ENCODE results near the gene SCAMP1. TPM values are rescaled to one million over a fixed set of nuclear protein-coding genes. Genes with fewer than 3 reads are reported as not detected.

SCAMP1 gene
- polyA plus RNA-seq, 1 of the 3 experiments (the other 2 are of a cell fraction), result 11.5 TPM

- TF ChIP-seq NFIC (IDR thresholded peaks at IDR 0.05; ENCODE audit: borderline replicate concordance) (no peak), MEF2A (IDR thresholded peaks at IDR 0.05; ENCODE audit: borderline replicate concordance, low read depth) (no peak), JUND (IDR thresholded peaks at IDR 0.05) (no peak), EP300 (IDR thresholded peaks at IDR 0.05; ENCODE audit: borderline replicate concordance in 1 of 2, low read depth in 1 of 2, low read length in 1 of 2) (no peak), SMC3 (IDR thresholded peaks at IDR 0.05; ENCODE audit: low read depth, low read length) (no peak), EZH2phosphoT487 (IDR thresholded peaks at IDR 0.05; ENCODE audit: borderline replicate concordance, low read depth) (no peak), REST (IDR thresholded peaks at IDR 0.05; ENCODE audit: low read depth, low read length) (no peak), ELF1 (IDR thresholded peaks at IDR 0.05) (no peak), MAX (IDR thresholded peaks at IDR 0.05; ENCODE audit: low read depth) (no peak), RCOR1 (IDR thresholded peaks at IDR 0.05; ENCODE audit: low read length) (no peak), GATA2 (CRISPR knock-in tag; IDR thresholded peaks at IDR 0.05) (no peak), GABPA (IDR thresholded peaks at IDR 0.05; ENCODE audit: low read depth) (no peak), USF2 (IDR thresholded peaks at IDR 0.05; ENCODE audit: borderline replicate concordance, low read depth, low read length) (no peak), IRF3 (IDR thresholded peaks at IDR 0.05; ENCODE audit: low read depth, low read length) (no peak), SIN3A (IDR thresholded peaks at IDR 0.05; ENCODE audit: borderline replicate concordance, low read depth, low read length) (no peak), NRF1 (IDR thresholded peaks at IDR 0.05; ENCODE audit: low read depth, low read length) (no peak), FOSL2 (IDR thresholded peaks at IDR 0.05; ENCODE audit: borderline replicate concordance, low read depth) (no peak), RAD21 (IDR thresholded peaks at IDR 0.05; ENCODE audit: low read length) (no peak), RFX5 (IDR thresholded peaks at IDR 0.05; ENCODE audit: low read length) (no peak)
- Histone ChIP-seq H3K27ac (ENCODE audit: low read depth in 2 of 2, low read length in 1 of 2) (no peak overlapping the region), H3K36me3 (replicated peaks in 1 of 2; ENCODE audit: control insufficient read depth in 1 of 2, insufficient read depth in 2 of 2, low read length in 1 of 2) (peaks cover 2 to 6% of the 10 kb centered on the region in 2 experiments), H3K4me2 (no peak overlapping the region), H3K4me1 (ENCODE audit: control insufficient read depth in 1 of 2, insufficient read depth in 2 of 2, low read depth in 1 of 2, low read length in 1 of 2) (peaks cover 0 to 17% of the 10 kb centered on the region in 2 experiments; a peak in 2 of 4 replicates), H3K9me3 (no peaks in the 10 kb centered on the region), H3K4me3 (ENCODE audit: low read depth in 2 of 2, low read length in 1 of 2) (no peak overlapping the region), H3K9me2 (no peaks in the 10 kb centered on the region), H3K9ac (no peak overlapping the region), H3K79me2 (ENCODE audit: insufficient read depth) (peaks cover 62% of the 10 kb centered on the region), H3F3A (replicated peaks; ENCODE audit: insufficient read depth) (peaks cover 4% of the 10 kb centered on the region), H2AFZ (ENCODE audit: low read depth) (no peak overlapping the region), H4K20me1 (ENCODE audit: insufficient read depth) (peaks cover 14% of the 10 kb centered on the region; the same call in 1 of the 2 replicates), H3K27me3 (ENCODE audit: insufficient read depth) (no peaks in the 10 kb centered on the region)
- ChIA-PET CTCF (interaction anchor here (0.8 to 1.7 kb wide), 4 partner anchors 12 to 95 kb away, joined by 3 read pairs; no protein-coding TSS in a partner anchor), POLR2A (no interaction called here)
- WGBS (ENCODE audit: low lambda C conversion rate), result 91% methylated on average over 1 of the region's 1 CpG
- no peak for DNase-seq
Measured at GRCh38 chr5:78373231-78373630, 12.8 kb downstream of the SCAMP1 start.
